NCI-H146 treated with DMSO at 0.1 percent for 48 hours (cell line): ENCODE results near the gene CUL3.
"Not testable (repeated sequence)": the region's sequence is repeated elsewhere in the genome, so short reads cannot be mapped to it uniquely, and the experiment has no call there.

Experiments
- DNase-seq: peaks from one replicate; lab custom pipeline; 2025; ENCODE audit not compliant: unreplicated experiment; lab: John Stamatoyannopoulos, UW

The CUL3 gene

GRCh38 chr2:224583033-224583432 lies 2.1 kb downstream of the CUL3 start:
- not testable (repeated sequence) for DNase-seq

GRCh38 chr2:224580248-224580647 lies 4.9 kb downstream of the CUL3 start:
- DNase-seq: no peak

GRCh38 chr2:224579411-224579810 lies 5.8 kb downstream of the CUL3 start:
- no peak for DNase-seq

GRCh38 chr2:224577541-224577940 lies 7.6 kb downstream of the CUL3 start:
- no peak for DNase-seq

GRCh38 chr2:224576088-224576715 lies 9.0 kb downstream of the CUL3 start:
- no peak for DNase-seq

GRCh38 chr2:224574423-224575084 lies 10.6 kb downstream of the CUL3 start:
- no peak for DNase-seq

GRCh38 chr2:224573724-224574123 lies 11.4 kb downstream of the CUL3 start:
- DNase-seq: no peak

- peak; percentile 36 for DNase-seq
Observed at GRCh38 chr2:224572338-224572737, 12.8 kb downstream of the CUL3 start.

- DNase-seq: no peak
Observed at GRCh38 chr2:224570328-224570993, 14.7 kb downstream of the CUL3 start.

GRCh38 chr2:224569654-224570053 lies 15.5 kb downstream of the CUL3 start:
- no peak for DNase-seq

- DNase-seq: no peak
Observed at GRCh38 chr2:224565452-224566035, 19.6 kb downstream of the CUL3 start.

GRCh38 chr2:224563537-224563936 lies 21.6 kb downstream of the CUL3 start:
- no peak for DNase-seq

- DNase-seq: no peak
Observed at GRCh38 chr2:224562831-224563230, 22.3 kb downstream of the CUL3 start.

GRCh38 chr2:224561234-224562005 lies 23.7 kb downstream of the CUL3 start:
- DNase-seq: no peak

- no peak for DNase-seq
Observed at GRCh38 chr2:224560549-224560948, 24.6 kb downstream of the CUL3 start.

- no peak for DNase-seq
Observed at GRCh38 chr2:224557610-224558009, 27.6 kb downstream of the CUL3 start.

GRCh38 chr2:224556381-224556780 lies 28.8 kb downstream of the CUL3 start:
- DNase-seq: no peak

GRCh38 chr2:224555823-224556366 lies 29.3 kb downstream of the CUL3 start:
- no peak for DNase-seq

GRCh38 chr2:224552771-224553170 lies 32.4 kb downstream of the CUL3 start:
- DNase-seq: no peak

- DNase-seq: no peak
Observed at GRCh38 chr2:224551693-224552092, 33.5 kb downstream of the CUL3 start.

GRCh38 chr2:224546926-224547325 lies 38.2 kb downstream of the CUL3 start:
- DNase-seq: no peak
